Astrocyte of the spinal cord (primary cell): Measurements from ENCODE around the gene PKDREJ.

Experiments
- DNase-seq: peaks from one replicate; pipeline ENCODE4 v3.0.0; 2011; ENCODE audit warnings: low read depth, low spot score
- H3K4me3 ChIP-seq: 2 replicates; pipeline ENCODE4 v1.5.1; 2011; ENCODE audit warnings: low read depth, mild to moderate bottlenecking, low read length, moderate library complexity
- in situ Hi-C: cut with HindIII; loops from 2 replicates; pipeline ENCODE4 v1.10.0; 2017; ENCODE audit warnings: low sequenced_read_pairs
- TF ChIP-seq, protein P1 (sequence below): IDR thresholded peaks from 2 replicates; pipeline ENCODE4 v1.5.1; 2012; ENCODE audit warnings: low read depth, mild to moderate bottlenecking, low read length, inconsistent platforms

The PKDREJ gene

GRCh38 chr22:46280063-46280817 lies 17.1 kb upstream of the PKDREJ start:
- in situ Hi-C loops = no loop called here
- no peak overlapping the region for H3K4me3 ChIP-seq
- TF ChIP-seq, protein P1, sequence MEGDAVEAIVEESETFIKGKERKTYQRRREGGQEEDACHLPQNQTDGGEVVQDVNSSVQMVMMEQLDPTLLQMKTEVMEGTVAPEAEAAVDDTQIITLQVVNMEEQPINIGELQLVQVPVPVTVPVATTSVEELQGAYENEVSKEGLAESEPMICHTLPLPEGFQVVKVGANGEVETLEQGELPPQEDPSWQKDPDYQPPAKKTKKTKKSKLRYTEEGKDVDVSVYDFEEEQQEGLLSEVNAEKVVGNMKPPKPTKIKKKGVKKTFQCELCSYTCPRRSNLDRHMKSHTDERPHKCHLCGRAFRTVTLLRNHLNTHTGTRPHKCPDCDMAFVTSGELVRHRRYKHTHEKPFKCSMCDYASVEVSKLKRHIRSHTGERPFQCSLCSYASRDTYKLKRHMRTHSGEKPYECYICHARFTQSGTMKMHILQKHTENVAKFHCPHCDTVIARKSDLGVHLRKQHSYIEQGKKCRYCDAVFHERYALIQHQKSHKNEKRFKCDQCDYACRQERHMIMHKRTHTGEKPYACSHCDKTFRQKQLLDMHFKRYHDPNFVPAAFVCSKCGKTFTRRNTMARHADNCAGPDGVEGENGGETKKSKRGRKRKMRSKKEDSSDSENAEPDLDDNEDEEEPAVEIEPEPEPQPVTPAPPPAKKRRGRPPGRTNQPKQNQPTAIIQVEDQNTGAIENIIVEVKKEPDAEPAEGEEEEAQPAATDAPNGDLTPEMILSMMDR = no peak
- no peak for DNase-seq

GRCh38 chr22:46278656-46279645 lies 15.8 kb upstream of the PKDREJ start:
- H3K4me3 ChIP-seq = no peak overlapping the region
- TF ChIP-seq, protein P1 = no peak
- DNase-seq = no peak
- in situ Hi-C loops = no loop called here

- DNase-seq = no peak
- in situ Hi-C loops = no loop called here
- H3K4me3 ChIP-seq = no peak overlapping the region
- TF ChIP-seq, protein P1 = no peak
Measured at GRCh38 chr22:46276563-46276962, 13.4 kb upstream of the PKDREJ start.

DNA sequence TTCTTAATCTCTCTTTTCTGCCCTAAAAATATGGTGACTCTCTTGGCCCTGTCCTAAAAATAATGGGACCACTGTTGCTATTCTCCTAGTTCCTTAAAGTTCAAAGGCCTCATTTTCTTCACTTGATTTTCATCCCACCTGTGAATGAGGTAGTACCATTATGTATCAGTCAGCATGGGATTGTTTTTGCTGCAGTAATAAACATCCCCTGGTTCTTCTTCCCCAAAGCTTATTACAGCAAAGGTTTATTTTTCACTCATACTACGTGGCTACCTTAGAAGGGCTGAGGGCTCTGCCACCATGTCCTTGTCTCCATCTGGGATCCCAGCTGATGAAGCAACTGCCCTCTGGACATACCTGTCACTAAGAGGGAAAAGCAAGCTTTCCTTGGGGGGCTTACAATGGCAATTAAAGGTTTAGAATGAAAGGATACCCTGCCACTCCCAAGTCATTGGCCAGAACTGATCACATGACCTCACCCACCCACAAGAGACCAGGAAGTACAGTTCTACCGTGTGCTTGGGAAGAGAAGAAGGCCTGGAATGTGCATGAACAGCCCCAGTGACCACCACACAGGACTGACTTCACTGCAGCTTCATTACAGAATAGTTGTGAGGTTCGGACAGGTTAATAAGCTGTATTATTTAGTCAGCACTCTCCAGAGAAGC lies 12.4 kb upstream of the PKDREJ start:
- TF ChIP-seq, protein P1 = no peak
- DNase-seq = no peak
- in situ Hi-C loops = no loop called here
- no peak overlapping the region for H3K4me3 ChIP-seq

DNA sequence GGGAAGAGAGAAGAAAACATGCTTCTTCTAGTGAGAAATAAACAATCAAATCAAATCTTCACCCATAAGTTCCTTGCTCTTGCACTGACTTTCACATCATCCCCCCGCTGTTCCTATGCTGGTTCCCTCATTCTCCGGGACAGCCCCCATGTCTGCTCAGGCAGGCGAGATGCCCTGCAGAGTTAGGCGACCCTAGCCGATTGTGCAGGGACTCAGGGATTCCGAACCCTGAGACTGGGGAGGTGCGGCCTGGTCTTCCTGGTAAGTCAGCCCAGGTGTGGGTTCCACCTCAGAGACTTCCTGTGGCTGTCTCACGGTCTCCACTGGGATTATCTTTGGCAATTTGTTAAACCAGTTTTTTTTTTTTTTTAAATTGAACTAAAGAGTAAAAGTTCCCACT lies 11.2 kb upstream of the PKDREJ start:
- no peak overlapping the region for H3K4me3 ChIP-seq
- TF ChIP-seq, protein P1 = no peak
- in situ Hi-C loops = no loop called here
- no peak for DNase-seq

DNA sequence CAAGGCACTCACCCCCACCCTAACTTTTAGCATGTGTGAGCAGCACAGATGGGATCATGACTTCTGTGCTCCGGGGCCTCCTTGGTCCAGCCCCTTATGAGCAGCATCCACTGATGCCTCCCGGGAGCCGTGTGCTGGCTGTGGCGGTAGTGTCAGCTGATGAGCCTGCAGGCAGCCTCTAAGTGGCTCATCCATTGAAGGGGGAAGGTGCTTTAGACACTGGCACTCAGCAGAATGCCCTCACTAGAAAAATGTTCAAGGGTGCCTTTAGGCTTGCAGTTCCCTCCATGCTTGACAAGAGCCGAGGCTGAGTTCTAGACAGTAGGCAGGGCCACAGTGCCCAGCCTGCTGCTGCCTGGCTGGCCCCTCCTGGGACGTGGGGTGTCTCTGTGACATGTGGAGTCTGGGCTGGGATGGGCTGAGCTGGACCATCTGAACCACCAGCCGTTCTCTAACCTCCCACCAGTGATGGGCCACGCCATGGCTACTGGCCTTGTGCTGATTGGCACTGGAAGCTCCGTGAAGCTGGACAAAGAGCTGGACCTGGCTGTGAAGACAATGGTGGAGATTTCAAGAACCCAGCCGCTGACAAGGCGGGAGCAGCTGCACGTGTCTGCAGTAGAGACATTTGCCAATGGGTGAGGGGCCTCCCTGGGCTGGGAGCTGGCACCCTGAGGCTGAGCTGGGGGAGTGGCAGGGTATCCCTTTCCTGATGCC lies 10.4 kb upstream of the PKDREJ start:
- in situ Hi-C loops = no loop called here
- no peak overlapping the region for H3K4me3 ChIP-seq
- no peak for DNase-seq
- TF ChIP-seq, protein P1 = no peak
